Kidney (tissue), 14 donors: ENCODE measurements around the gene CLCNKB. TPM values are rescaled to one million over a fixed set of nuclear protein-coding genes. Genes with fewer than 3 reads are reported as not detected.

Source experiments
- DNase-seq, 5 donors: peaks; one replicate each; pipeline ENCODE4 v3.0.0-alpha.2; 2013 to 2020
- FAIRE-seq: peaks from 2 replicates; lab custom pipeline; 2012; peaks lifted over from hg19 to GRCh38; lab: Jason Lieb, UNC
- H3K27ac ChIP-seq, 2 donors: one replicate each; pipeline ENCODE4 v1.7.0; 2013; ENCODE audit warnings: low read depth in 2 of 2, low read length in 2 of 2, inconsistent platforms in 1 of 2
- H3K27me3 ChIP-seq: one replicate; pipeline ENCODE4 v1.7.1; 2013; ENCODE audit warnings: low read length, inconsistent platforms; ENCODE audit not compliant: control insufficient read depth, insufficient read depth
- H3K36me3 ChIP-seq, 3 donors: one replicate each; pipeline versions ENCODE4 v1.7.0 to v1.7.1; 2013; ENCODE audit warnings: low read length in 3 of 3, control low read depth in 1 of 3, inconsistent platforms in 1 of 3; ENCODE audit not compliant: insufficient read depth in 3 of 3, control insufficient read depth in 2 of 3
- H3K4me1 ChIP-seq, 3 donors: one replicate each; pipeline versions ENCODE4 v1.7.0 to v1.7.1; 2013; ENCODE audit warnings: low read length in 3 of 3, inconsistent platforms in 1 of 3, low read depth in 1 of 3; ENCODE audit not compliant: control insufficient read depth in 2 of 3, insufficient read depth in 2 of 3
- H3K4me3 ChIP-seq, 3 donors: one replicate each; pipeline versions ENCODE4 v1.7.0 to v1.8.1; 2013; ENCODE audit warnings: low read length in 3 of 3, control low read depth in 1 of 3, inconsistent platforms in 1 of 3
- H3K9ac ChIP-seq, 3 donors: one replicate each; pipeline versions ENCODE4 v1.7.0 to v1.7.1; 2013; ENCODE audit warnings: low read length in 3 of 3, control low read depth in 1 of 3, inconsistent platforms in 1 of 3
- H3K9me3 ChIP-seq, 3 donors: one replicate each; pipeline versions ENCODE4 v1.7.0 to v1.7.1; 2013; ENCODE audit warnings: low read length in 3 of 3, control low read depth in 1 of 3, inconsistent platforms in 1 of 3; ENCODE audit not compliant: control insufficient read depth in 2 of 3, insufficient read depth in 1 of 3
- intact Hi-C: fragments of 100-400 bp; cut with DNase I; formaldehyde crosslinking; loops from one replicate; pipeline ENCODE4 v1.11.1; 2022
- polyA plus RNA-seq: library from polyadenylated mRNA; stranded (reverse); fragments of 350-450 nt; fragmentation: Illumina TruSeq; extraction: RNeasy Lipid Tissue Mini Kit (QIAGEN cat#74804); gene quantifications from one replicate; pipeline ENCODE4 v1.2.3, GENCODE V29; 2014; ENCODE audit warnings: low read depth, low replicate concordance; ENCODE audit not compliant: insufficient read depth
- total RNA-seq: library from RNA; stranded (reverse); fragmentation: NEBNext Ultra II Directional; extraction: Animal tissue kit (Norgen Biotek cat#: 25700); gene quantifications from one replicate; pipeline ENCODE4 v1.2.1, GENCODE V29; 2021
- TF ChIP-seq, protein P1 (sequence below): IDR thresholded peaks from 3 replicates; pipeline ENCODE4 v1.5.1; 2012; ENCODE audit warnings: mild to moderate bottlenecking, moderate library complexity, borderline replicate concordance; ENCODE audit not compliant: insufficient read depth; ENCODE audit errors: extremely low read depth
- donor health status: control.
- donor health status: control.
- donor health status: control.
- donor health status: control.
- donor health status: control.
- donor health status: DM: yes; HTN: yes; CAD: no.
- donor health status: Normal renal cell carcinoma (clear cell type).

The CLCNKB gene
- total and polyA plus RNA-seq, 2 donors from 2014 or later = 60.6 to 519 TPM

DNA sequence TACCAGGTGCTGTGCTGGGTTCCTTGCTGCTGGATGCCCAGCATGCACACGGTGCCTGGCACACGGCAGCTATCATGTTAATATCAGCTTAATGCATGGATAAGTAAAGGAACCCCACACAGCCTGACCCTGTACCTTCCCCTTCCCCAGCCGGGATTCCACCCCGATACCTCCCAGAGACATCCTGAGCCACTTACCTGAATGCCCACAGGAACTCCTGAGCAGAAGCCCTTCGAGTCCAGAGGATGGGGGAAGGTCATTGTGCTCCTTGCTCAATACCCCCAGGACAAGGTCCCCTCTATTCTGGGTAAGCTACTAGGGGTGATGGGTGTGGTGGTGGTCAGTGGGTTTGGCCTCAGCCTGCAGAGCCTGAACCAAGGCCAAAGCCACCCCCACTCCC, 28.5 kb downstream of the CLCNKB start:
- peak overlapping the region in 1 of 3 donors; percentile 19 for H3K9ac ChIP-seq
- no peaks in the 10 kb centered on the region for H3K9me3 ChIP-seq
- intact Hi-C loops = no loop called here
- peaks cover 0 to 24% (median 17%) of the 10 kb centered on the region in 3 donors for H3K4me1 ChIP-seq
- no peak overlapping the region for H3K27ac ChIP-seq
- H3K36me3 ChIP-seq = no peaks in the 10 kb centered on the region
- TF ChIP-seq, protein P1, sequence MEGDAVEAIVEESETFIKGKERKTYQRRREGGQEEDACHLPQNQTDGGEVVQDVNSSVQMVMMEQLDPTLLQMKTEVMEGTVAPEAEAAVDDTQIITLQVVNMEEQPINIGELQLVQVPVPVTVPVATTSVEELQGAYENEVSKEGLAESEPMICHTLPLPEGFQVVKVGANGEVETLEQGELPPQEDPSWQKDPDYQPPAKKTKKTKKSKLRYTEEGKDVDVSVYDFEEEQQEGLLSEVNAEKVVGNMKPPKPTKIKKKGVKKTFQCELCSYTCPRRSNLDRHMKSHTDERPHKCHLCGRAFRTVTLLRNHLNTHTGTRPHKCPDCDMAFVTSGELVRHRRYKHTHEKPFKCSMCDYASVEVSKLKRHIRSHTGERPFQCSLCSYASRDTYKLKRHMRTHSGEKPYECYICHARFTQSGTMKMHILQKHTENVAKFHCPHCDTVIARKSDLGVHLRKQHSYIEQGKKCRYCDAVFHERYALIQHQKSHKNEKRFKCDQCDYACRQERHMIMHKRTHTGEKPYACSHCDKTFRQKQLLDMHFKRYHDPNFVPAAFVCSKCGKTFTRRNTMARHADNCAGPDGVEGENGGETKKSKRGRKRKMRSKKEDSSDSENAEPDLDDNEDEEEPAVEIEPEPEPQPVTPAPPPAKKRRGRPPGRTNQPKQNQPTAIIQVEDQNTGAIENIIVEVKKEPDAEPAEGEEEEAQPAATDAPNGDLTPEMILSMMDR = no peak
- no peaks in the 10 kb centered on the region for H3K27me3 ChIP-seq
- H3K4me3 ChIP-seq = no peak overlapping the region
- no peak for FAIRE-seq
- DNase-seq = no peak

DNA sequence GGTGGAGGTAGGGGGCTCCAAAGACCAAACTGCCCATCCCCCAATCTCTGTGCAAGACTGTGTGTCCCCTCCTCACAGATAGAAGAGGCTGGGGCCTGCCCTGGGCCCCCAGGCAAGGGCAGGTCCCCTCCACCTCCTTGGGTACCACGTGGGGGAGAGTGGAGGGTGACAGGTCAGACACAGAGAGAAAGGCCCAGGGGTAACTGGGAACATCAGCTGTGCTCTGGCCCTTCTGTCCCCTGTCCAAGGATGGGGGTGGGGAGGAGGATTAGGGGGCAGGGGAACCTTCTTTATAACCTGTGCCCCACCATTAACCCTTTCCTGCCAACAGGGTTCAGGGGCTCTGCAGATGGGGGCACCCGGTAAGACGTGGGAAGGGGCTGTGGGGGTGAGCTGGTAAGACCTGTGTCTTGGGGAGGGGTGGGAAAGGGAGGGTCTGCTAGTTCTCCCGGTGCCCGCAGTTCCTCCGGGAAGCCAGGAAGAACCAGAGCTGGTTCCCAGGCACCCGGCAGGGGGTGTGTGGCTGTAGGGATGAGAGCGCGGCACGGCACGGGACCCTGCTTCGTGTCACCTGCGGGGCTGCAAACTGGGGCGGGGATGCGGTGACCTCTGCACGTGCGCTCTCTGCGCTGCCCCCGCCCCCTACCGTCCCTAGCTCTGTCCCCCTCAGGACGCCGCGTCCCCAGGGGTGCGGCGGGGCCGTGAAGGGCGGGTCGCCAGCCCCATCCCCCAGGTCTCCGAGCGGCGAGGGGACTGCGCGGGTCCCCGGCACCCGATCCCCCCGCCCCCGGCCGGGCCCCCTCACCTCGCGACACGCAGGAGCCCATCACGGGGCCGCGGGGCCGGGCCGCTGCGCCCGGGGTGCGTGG, 29.3 kb downstream of the CLCNKB start:
- intact Hi-C loops = no loop called here
- Histone ChIP-seq H3K4me3 (peak overlapping the region in 1 of 3 donors; percentile 35), H3K4me1 (peaks cover 0 to 20% (median 15%) of the 10 kb centered on the region in 3 donors), H3K9ac (peak overlapping the region in 1 of 3 donors; percentile 19), H3K27ac (no peak overlapping the region), H3K36me3 (no peaks in the 10 kb centered on the region), H3K9me3 (no peaks in the 10 kb centered on the region), H3K27me3 (no peaks in the 10 kb centered on the region)
- TF ChIP-seq, protein P1 = no peak
- peak in 4 of 5 donors; percentile 46 to 75 (median 56) for DNase-seq
- no peak for FAIRE-seq

DNA sequence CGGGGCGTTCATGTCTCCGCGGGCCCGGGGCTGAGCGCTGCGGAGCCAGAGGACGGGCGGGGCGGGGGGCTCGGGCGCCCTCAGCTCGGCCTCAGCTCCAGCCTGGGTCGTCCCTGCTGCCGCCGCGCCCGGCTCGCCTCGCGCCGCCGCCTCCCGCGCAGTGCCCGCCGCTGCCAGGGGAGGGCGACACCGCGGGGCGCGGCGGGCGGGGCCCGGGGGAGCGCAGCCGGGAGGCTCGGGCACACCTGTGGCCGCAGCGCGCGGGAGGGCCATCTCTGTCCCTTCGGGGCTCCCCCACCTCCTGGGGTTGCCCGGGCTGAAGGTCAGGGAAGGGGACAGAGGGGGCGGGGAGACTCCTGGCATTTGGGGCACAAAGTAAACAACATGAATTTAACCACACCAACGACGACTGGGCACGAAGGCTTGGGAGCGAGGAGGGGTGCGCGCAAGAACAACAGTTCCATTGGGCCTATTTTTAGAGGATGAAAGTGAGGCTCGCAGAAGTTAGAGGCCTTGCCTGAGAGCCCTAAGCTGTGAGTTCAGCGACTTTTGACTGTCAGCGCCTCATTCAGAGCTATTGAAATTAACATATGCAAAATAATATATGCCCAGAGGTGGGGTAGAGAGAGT, 30.0 kb downstream of the CLCNKB start, which contains the start of gene FAM131C:
Gene FAM131C, minus strand, starts transcription at position 162 of the 630 bp plus-strand sequence. CDS start 209 bp downstream, outside the sequence.
- H3K4me3 ChIP-seq = peak within 1 kb of the TSS in 2 of 3 donors; percentile 24 to 52
- H3K4me1 ChIP-seq = peaks cover 0 to 12% (median 10%) of the 10 kb centered on the region in 3 donors
- H3K36me3 ChIP-seq = no peaks in the 10 kb centered on the region
- no peak within 1 kb of the TSS for H3K27ac ChIP-seq
- TF ChIP-seq, protein P1 = peak; percentile 62
- FAIRE-seq (no peak), DNase-seq (peak in 3 of 5 donors; percentile 41 to 77 (median 63))
- peak within 1 kb of the TSS in 2 of 3 donors; percentile 49 to 66 for H3K9ac ChIP-seq
- H3K9me3 ChIP-seq = no peaks in the 10 kb centered on the region
- H3K27me3 ChIP-seq = no peaks in the 10 kb centered on the region
- intact Hi-C loops = no loop called here
